Smooth muscle cell (in vitro differentiated cells): ENCODE measurements around the gene PROM2. TPM values are rescaled to one million over a fixed set of nuclear protein-coding genes. Genes with fewer than 3 reads are reported as not detected.

Experiments used
- DNase-seq: peaks from one replicate; lab custom pipeline; 2025; ENCODE audit not compliant: unreplicated experiment; lab: John Stamatoyannopoulos, UW
- H2AFZ ChIP-seq: fragments of 200-600 bp; sonication (generic); 2 replicates; pipeline ENCODE4 v1.6.0; 2016; ENCODE audit warnings: antibody characterized with exemption, low read depth, mild to moderate bottlenecking
- H3F3A ChIP-seq: fragments of 200-600 bp; sonication (generic); 2 replicates; pipeline ENCODE4 v1.6.0; 2017; ENCODE audit warnings: antibody characterized with exemption, low read depth
- H3K27ac ChIP-seq: fragments of 200-600 bp; sonication (generic); 2 replicates; pipeline ENCODE4 v1.5.1; 2016; ENCODE audit warnings: low read depth, mild to moderate bottlenecking
- H3K27me3 ChIP-seq: fragments of 200-600 bp; sonication (generic); 2 replicates; pipeline ENCODE4 v1.6.1; 2016; ENCODE audit warnings: low read depth, mild to moderate bottlenecking
- H3K36me3 ChIP-seq: fragments of 200-600 bp; sonication (generic); 2 replicates; pipeline ENCODE4 v1.5.1; 2016; ENCODE audit warnings: low read depth
- H3K4me1 ChIP-seq: fragments of 200-600 bp; sonication (generic); 2 replicates; pipeline ENCODE4 v1.5.1; 2016; ENCODE audit warnings: low read depth
- H3K4me2 ChIP-seq: fragments of 200-600 bp; sonication (generic); 2 replicates; pipeline ENCODE4 v1.6.0; 2016; ENCODE audit warnings: mild to moderate bottlenecking
- H3K4me3 ChIP-seq: fragments of 200-600 bp; sonication (generic); 2 replicates; pipeline ENCODE4 v1.5.1; 2016; ENCODE audit warnings: mild to moderate bottlenecking
- H3K79me2 ChIP-seq: fragments of 200-600 bp; sonication (generic); 2 replicates; pipeline ENCODE4 v1.6.0; 2016; ENCODE audit warnings: low read depth, mild to moderate bottlenecking
- H3K9ac ChIP-seq: fragments of 200-600 bp; sonication (generic); 2 replicates; pipeline ENCODE4 v1.6.0; 2016; ENCODE audit warnings: low read depth
- H3K9me3 ChIP-seq: fragments of 200-600 bp; sonication (generic); replicated peaks from 2 replicates; pipeline ENCODE4 v1.5.1; 2016; ENCODE audit warnings: low read depth
- H4K20me1 ChIP-seq: fragments of 200-600 bp; sonication (generic); 2 replicates; pipeline ENCODE4 v1.6.0; 2016; ENCODE audit warnings: low read depth
- CTCF ChIP-seq: fragments of 200-600 bp; sonication (generic); IDR thresholded peaks from 2 replicates; pipeline ENCODE4 v1.5.1; 2017; ENCODE audit warnings: borderline replicate concordance, mild to moderate bottlenecking, antibody characterized with exemption; ENCODE audit not compliant: insufficient read depth, poor library complexity, severe bottlenecking
- WGBS: methylation state at CpG from one replicate; pipeline ENCODE4 v1.1.7; 2016; ENCODE audit warnings: low lambda C conversion rate; 5-methylcytosine and 5-hydroxymethylcytosine counted together
- polyA plus RNA-seq: library from polyadenylated mRNA; unstranded; fragments of >200 nt; fragmentation: Nextera tagmentation; extraction: Ambion mirVana; gene quantifications from 2 replicates; pipeline ENCODE4 v1.2.1, GENCODE V29; 2016
- total RNA-seq: library from RNA; depleted of rRNA; stranded (reverse); fragments of >200 nt; gene quantifications from 2 replicates; pipeline ENCODE4 v1.2.3, GENCODE V29; 2014

The PROM2 gene
- total and polyA plus RNA-seq, 2 experiments from 2014 or later = 0.70 to 4.2 TPM

- 86% methylated on average over 26 of the region's 26 CpGs for WGBS
- H3K4me2 ChIP-seq = no peak overlapping the region
- no peak for DNase-seq
- H3K9ac ChIP-seq = no peak overlapping the region
- H3F3A ChIP-seq = no peaks in the 10 kb centered on the region
- H3K4me1 ChIP-seq = no peaks in the 10 kb centered on the region
- H4K20me1 ChIP-seq = no peaks in the 10 kb centered on the region
- no peaks in the 10 kb centered on the region for H3K36me3 ChIP-seq
- TF ChIP-seq CTCF = no peak
- no peaks in the 10 kb centered on the region for H3K27me3 ChIP-seq
- no peak overlapping the region for H3K4me3 ChIP-seq
- no peaks in the 10 kb centered on the region for H3K79me2 ChIP-seq
- no peaks in the 10 kb centered on the region for H3K9me3 ChIP-seq
- H3K27ac ChIP-seq = no peak overlapping the region
- H2AFZ ChIP-seq = no peak overlapping the region
Measured at GRCh38 chr2:95311815-95312542, 37.7 kb downstream of the PROM2 start.

DNA sequence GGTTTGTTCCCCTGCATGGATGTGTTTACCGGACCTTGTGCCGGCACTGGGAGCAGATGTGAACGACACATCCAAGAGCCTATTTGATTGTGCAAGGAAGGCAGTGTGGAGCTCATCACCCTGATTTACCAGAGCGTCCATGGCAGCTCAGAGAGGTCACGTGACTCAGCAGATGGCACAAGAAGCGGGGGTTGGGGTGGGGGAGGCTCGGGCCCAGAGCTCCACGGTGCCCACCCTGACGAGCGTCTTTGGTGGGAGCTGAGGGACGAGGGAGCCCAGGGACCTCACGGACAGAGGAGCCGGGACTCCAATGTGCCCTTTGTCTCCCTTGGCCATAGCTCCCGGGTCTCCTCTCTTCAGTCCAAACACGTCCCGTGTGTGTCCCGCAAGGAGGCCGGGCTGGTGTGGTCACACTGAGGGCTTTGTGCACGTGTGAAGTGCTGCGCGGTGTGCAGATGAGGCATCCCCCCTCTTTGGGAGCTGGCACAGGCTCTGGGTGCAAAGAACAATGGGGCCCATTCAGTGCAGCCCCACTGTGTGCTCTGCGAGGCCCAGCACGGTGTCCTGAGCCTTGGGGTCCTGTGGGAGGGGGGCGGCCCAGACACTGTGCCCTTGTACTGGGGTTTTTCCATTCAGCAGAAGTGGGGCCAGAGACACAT lies 38.4 kb downstream of the PROM2 start:
- no peak overlapping the region for H3K4me2 ChIP-seq
- no peak overlapping the region for H2AFZ ChIP-seq
- H4K20me1 ChIP-seq = no peaks in the 10 kb centered on the region
- no peaks in the 10 kb centered on the region for H3F3A ChIP-seq
- no peaks in the 10 kb centered on the region for H3K79me2 ChIP-seq
- no peak overlapping the region for H3K9ac ChIP-seq
- no peak overlapping the region for H3K27ac ChIP-seq
- TF ChIP-seq CTCF = no peak
- no peaks in the 10 kb centered on the region for H3K9me3 ChIP-seq
- no peaks in the 10 kb centered on the region for H3K36me3 ChIP-seq
- H3K4me1 ChIP-seq = no peaks in the 10 kb centered on the region
- no peak overlapping the region for H3K4me3 ChIP-seq
- DNase-seq = no peak
- no peaks in the 10 kb centered on the region for H3K27me3 ChIP-seq
- WGBS = 93% methylated on average over 24 of the region's 24 CpGs

DNA sequence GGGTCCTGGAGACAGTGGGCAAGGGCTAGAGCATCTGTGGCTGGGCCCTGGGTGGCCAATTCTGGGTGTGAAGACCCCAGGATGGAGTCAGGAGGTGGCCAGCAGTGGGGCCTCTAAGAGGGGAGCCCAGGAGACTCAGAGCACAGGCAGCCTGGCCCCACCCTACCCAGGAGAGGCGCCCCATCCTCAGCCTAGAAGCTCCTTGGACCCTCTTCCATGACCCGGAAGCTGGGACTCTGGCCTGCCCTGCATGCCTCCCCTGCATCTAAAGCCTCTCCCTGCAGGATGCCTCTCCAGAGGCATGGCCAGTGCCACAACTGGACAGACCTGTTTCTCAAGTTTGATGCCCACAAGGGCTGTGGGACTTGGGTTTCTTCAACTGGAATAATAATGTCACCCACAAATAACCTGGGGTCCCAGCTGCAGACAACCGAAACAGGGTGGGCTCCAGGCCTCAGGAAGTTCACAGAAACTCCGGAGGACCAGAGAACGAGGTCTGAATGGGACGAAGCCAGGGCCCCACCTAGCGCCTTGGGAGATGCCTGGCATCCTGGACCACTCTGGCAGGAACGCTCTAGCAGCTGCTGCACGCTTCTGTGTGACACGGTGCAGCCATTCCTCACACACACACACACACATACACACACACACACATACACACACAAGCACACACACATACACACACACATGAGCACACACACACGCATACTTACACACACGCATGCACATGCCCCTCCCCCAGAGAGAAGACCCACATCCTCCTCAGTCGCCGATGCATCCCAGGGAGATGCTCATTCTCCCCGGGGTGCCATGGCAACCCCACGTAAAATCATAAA lies 39.3 kb downstream of the PROM2 start:
- no peak for TF ChIP-seq CTCF
- H3K27ac ChIP-seq = no peak overlapping the region

More for the DNA sequence above, 39.3 kb downstream of the PROM2 start:
- DNase-seq = no peak
- Histone ChIP-seq H3F3A (no peaks in the 10 kb centered on the region), H3K36me3 (no peaks in the 10 kb centered on the region), H4K20me1 (no peaks in the 10 kb centered on the region), H3K79me2 (no peaks in the 10 kb centered on the region), H2AFZ (no peak overlapping the region), H3K9ac (no peak overlapping the region), H3K4me2 (no peak overlapping the region), H3K27me3 (no peaks in the 10 kb centered on the region), H3K4me1 (no peaks in the 10 kb centered on the region), H3K9me3 (no peaks in the 10 kb centered on the region), H3K4me3 (no peak overlapping the region)
- WGBS = 91% methylated on average over 15 of the region's 16 CpGs
